H1 (cell line): ENCODE results near the gene MANF. TPM values are rescaled to one million over a fixed set of nuclear protein-coding genes. Genes with fewer than 3 reads are reported as not detected.

Source experiments
- CTCF ChIA-PET: fragments of 300-600 bp; sonication (Branson Sonifier 250); formaldehyde crosslinking; loops from one replicate; lab custom pipeline; 2021; ENCODE audit not compliant: partially characterized antibody; lab: Charles Lee
- POLR2A ChIA-PET: fragments of 300-600 bp; sonication (Branson Sonifier 250); formaldehyde crosslinking; loops from one replicate; lab custom pipeline; 2021; ENCODE audit warnings: inconsistent platforms; ENCODE audit not compliant: partially characterized antibody; lab: Charles Lee
- DNase-seq, 2 experiments: peaks; one replicate each; pipeline versions ENCODE4 v3.0.0 to v3.0.0-alpha.2; 2010 to 2022; ENCODE audit warnings: low spot score in 2 of 2, low read depth in 1 of 2, mixed read lengths in 1 of 2
- FAIRE-seq: peaks from 2 replicates; lab custom pipeline; 2011; peaks lifted over from hg19 to GRCh38; lab: Jason Lieb, UNC
- H2AFZ ChIP-seq: 2 replicates; pipeline ENCODE4 v1.8.1; 2012; ENCODE audit warnings: low read length, inconsistent platforms
- H2AK5ac ChIP-seq: 2 replicates; pipeline ENCODE4 v1.6.1; 2013; ENCODE audit warnings: low read depth, low read length
- H2BK120ac ChIP-seq: replicated peaks from 2 replicates; pipeline ENCODE3; 2013; ENCODE audit warnings: low read depth, low read length, inconsistent platforms
- H2BK12ac ChIP-seq: 2 replicates; pipeline ENCODE4 v1.6.1; 2013; ENCODE audit warnings: low read depth, low read length
- H2BK15ac ChIP-seq: 2 replicates; pipeline ENCODE4 v1.6.1; 2013; ENCODE audit warnings: low read length
- H2BK20ac ChIP-seq: 2 replicates; pipeline ENCODE4 v1.6.1; 2013; ENCODE audit warnings: low read length
- H2BK5ac ChIP-seq: 2 replicates; pipeline ENCODE4 v1.6.1; 2013; ENCODE audit warnings: low read depth, low read length
- H3K14ac ChIP-seq: 2 replicates; pipeline ENCODE4 v1.6.1; 2013; ENCODE audit warnings: inconsistent platforms; ENCODE audit not compliant: insufficient read length
- H3K18ac ChIP-seq: 2 replicates; pipeline ENCODE4 v1.6.1; 2013; ENCODE audit warnings: low read length; ENCODE audit errors: extremely low read depth
- H3K23ac ChIP-seq: 2 replicates; pipeline ENCODE4 v1.6.1; 2013; ENCODE audit warnings: inconsistent platforms; ENCODE audit not compliant: insufficient read length
- H3K23me2 ChIP-seq: 2 replicates; pipeline ENCODE4 v1.6.1; 2013; ENCODE audit warnings: low read depth, low read length
- H3K27ac ChIP-seq: 2 replicates; pipeline ENCODE4 v1.6.1; 2011; ENCODE audit warnings: low read depth, low read length, inconsistent platforms
- H3K27me3 ChIP-seq, 4 experiments: replicated peaks in 1 of 4; 1 replicate in 1 of 4; 2 replicates in 3 of 4; pipeline versions ENCODE4 v1.6.1 to v1.8.1; 2011 to 2013; ENCODE audit warnings: low read length in 3 of 4, mild to moderate bottlenecking in 3 of 4, inconsistent platforms in 2 of 4, mixed read lengths in 2 of 4, moderate library complexity in 1 of 4; ENCODE audit not compliant: control insufficient read depth in 3 of 4, insufficient read depth in 3 of 4; ENCODE audit errors: extremely low read depth in 1 of 4
- H3K36me3 ChIP-seq, 4 experiments: 2 replicates each; pipeline versions ENCODE4 v1.6.1 to v1.8.1; 2011 to 2013; ENCODE audit warnings: mild to moderate bottlenecking in 4 of 4, low read length in 3 of 4, moderate library complexity in 2 of 4, control low read depth in 1 of 4, inconsistent platforms in 1 of 4; ENCODE audit not compliant: insufficient read depth in 4 of 4, control insufficient read depth in 2 of 4
- H3K4ac ChIP-seq: replicated peaks from 2 replicates; pipeline ENCODE3; 2013; ENCODE audit warnings: low read length, low read depth, mixed read lengths, inconsistent platforms; ENCODE audit not compliant: insufficient read length
- H3K4me1 ChIP-seq, 4 experiments: replicated peaks in 1 of 4; 1 replicate in 1 of 4; 2 replicates in 3 of 4; pipeline versions ENCODE4 v1.6.1 to v1.8.1; 2011 to 2013; ENCODE audit warnings: low read length in 3 of 4, inconsistent platforms in 2 of 4, mixed read lengths in 1 of 4; ENCODE audit not compliant: insufficient read depth in 4 of 4, control insufficient read depth in 3 of 4
- H3K4me2 ChIP-seq, 2 experiments: 2 replicates each; pipeline versions ENCODE4 v1.6.1 to v1.8.1; 2011 to 2013; ENCODE audit warnings: low read depth in 2 of 2, low read length in 2 of 2, control low read depth in 1 of 2, inconsistent platforms in 1 of 2, mild to moderate bottlenecking in 1 of 2; ENCODE audit not compliant: insufficient read depth in 1 of 2
- H3K4me3 ChIP-seq, 4 experiments: fragments of 200-600, 300-600 bp in 1 of 4; sonication (generic), shearing (Covaris generic), sonication (Bioruptor Twin) in 1 of 4; 2 replicates each; pipeline versions ENCODE4 v1.5.1 to v1.8.1; 2011 to 2016; ENCODE audit warnings: low read length in 4 of 4, low read depth in 3 of 4, control low read depth in 2 of 4, inconsistent platforms in 2 of 4, mild to moderate bottlenecking in 2 of 4, mixed read lengths in 1 of 4, moderate library complexity in 1 of 4; ENCODE audit not compliant: insufficient read depth in 2 of 4; ENCODE audit errors: extremely low read depth in 1 of 4
- H3K56ac ChIP-seq: replicated peaks from 2 replicates; pipeline ENCODE3; 2013; ENCODE audit warnings: low read depth, mild to moderate bottlenecking, mixed read lengths, low read length, inconsistent platforms; ENCODE audit not compliant: insufficient read length
- H3K79me1 ChIP-seq: 2 replicates; pipeline ENCODE4 v1.6.1; 2013; ENCODE audit warnings: low read depth, low read length, control low read depth
- H3K79me2 ChIP-seq, 2 experiments: 2 replicates each; pipeline versions ENCODE4 v1.6.1 to v1.8.1; 2012 to 2013; ENCODE audit warnings: low read length in 2 of 2, mild to moderate bottlenecking in 2 of 2, inconsistent platforms in 1 of 2; ENCODE audit not compliant: insufficient read depth in 2 of 2, control insufficient read depth in 1 of 2
- H3K9ac ChIP-seq, 4 experiments: replicated peaks in 1 of 4; 1 replicate in 1 of 4; 2 replicates in 3 of 4; pipeline versions ENCODE4 v1.6.1 to v1.8.1; 2011 to 2013; ENCODE audit warnings: low read depth in 3 of 4, low read length in 3 of 4, control low read depth in 2 of 4, mild to moderate bottlenecking in 2 of 4, moderate library complexity in 2 of 4, inconsistent platforms in 1 of 4; ENCODE audit errors: extremely low read depth in 1 of 4
- H3K9me3 ChIP-seq, 2 experiments: 2 replicates each; pipeline versions ENCODE4 v1.6.1 to v1.8.1; 2012 to 2013; ENCODE audit warnings: mild to moderate bottlenecking in 2 of 2, moderate library complexity in 2 of 2, control low read depth in 1 of 2, inconsistent platforms in 1 of 2, low read depth in 1 of 2, low read length in 1 of 2, mixed read lengths in 1 of 2; ENCODE audit not compliant: insufficient read depth in 2 of 2
- H4K20me1 ChIP-seq, 2 experiments: replicated peaks in 1 of 2; 2 replicates each; pipeline versions ENCODE3 to v1.8.1; 2011 to 2013; ENCODE audit warnings: inconsistent platforms in 2 of 2, low read length in 2 of 2, mild to moderate bottlenecking in 1 of 2; ENCODE audit not compliant: insufficient read depth in 2 of 2, control insufficient read depth in 1 of 2
- H4K5ac ChIP-seq: 2 replicates; pipeline ENCODE4 v1.6.1; 2013; ENCODE audit warnings: low read length, low read depth, mixed read lengths, inconsistent platforms; ENCODE audit not compliant: insufficient read length
- H4K8ac ChIP-seq: 2 replicates; pipeline ENCODE4 v1.8.0; 2013; ENCODE audit warnings: mild to moderate bottlenecking, moderate library complexity, low read length, inconsistent platforms; ENCODE audit not compliant: insufficient read depth; ENCODE audit errors: extremely low read depth
- H4K91ac ChIP-seq: replicated peaks from 2 replicates; pipeline ENCODE3; 2013; ENCODE audit warnings: low read length, mixed read lengths, inconsistent platforms; ENCODE audit not compliant: insufficient read length
- CHD1 ChIP-seq: IDR thresholded peaks from 2 replicates; pipeline ENCODE4 v1.6.1; 2012; ENCODE audit warnings: low read depth, low read length, improper control_type of control experiment
- CHD2 ChIP-seq: IDR thresholded peaks from 2 replicates; pipeline ENCODE4 v1.6.1; 2012; ENCODE audit warnings: low read length, improper control_type of control experiment
- EGR1 ChIP-seq: IDR thresholded peaks from 2 replicates; pipeline ENCODE4 v1.6.1; 2011; ENCODE audit warnings: low read depth, low read length, borderline replicate concordance
- HDAC6 ChIP-seq: IDR thresholded peaks from one replicate; pipeline ENCODE4 v1.7.1; 2012; ENCODE audit warnings: low read depth, mild to moderate bottlenecking, inconsistent platforms, low read length, moderate library complexity
- KDM5A ChIP-seq: fragments of 200-600 bp; IDR thresholded peaks from 2 replicates; pipeline ENCODE4 v1.7.1; 2012; ENCODE audit warnings: mild to moderate bottlenecking, low read length, inconsistent platforms, mixed read lengths
- MAFK ChIP-seq: IDR thresholded peaks from 2 replicates; pipeline ENCODE4 v1.6.1; 2012; ENCODE audit warnings: low read depth, mild to moderate bottlenecking, improper control_type of control experiment, low read length
- NANOG ChIP-seq: IDR thresholded peaks from 2 replicates; pipeline ENCODE4 v1.6.1; 2011; ENCODE audit warnings: low read length, low read depth, mild to moderate bottlenecking, inconsistent platforms; ENCODE audit not compliant: insufficient read depth, poor library complexity, severe bottlenecking
- NRF1 ChIP-seq: IDR thresholded peaks from 2 replicates; pipeline ENCODE4 v1.6.1; 2011; ENCODE audit warnings: mild to moderate bottlenecking, low read depth, low read length, improper control_type of control experiment
- PHF8 ChIP-seq: fragments of 200-600 bp; sonication (generic); conservative IDR thresholded peaks from 2 replicates; pipeline ENCODE4 v1.7.1; 2012; ENCODE audit warnings: low read depth, mild to moderate bottlenecking, inconsistent platforms, low read length, moderate library complexity
- SIRT6 ChIP-seq: IDR thresholded peaks from one replicate; pipeline ENCODE4 v1.7.1; 2012; ENCODE audit warnings: low read length, inconsistent platforms
- SIX5 ChIP-seq: IDR thresholded peaks from 2 replicates; pipeline ENCODE4 v1.6.1; 2011; ENCODE audit warnings: mild to moderate bottlenecking, low read depth, low read length
- SP2 ChIP-seq: IDR thresholded peaks from 2 replicates; pipeline ENCODE4 v1.6.1; 2012; ENCODE audit warnings: mild to moderate bottlenecking, low read length, inconsistent platforms
- WGBS, 2 experiments: shearing (Covaris generic) in 1 of 2; methylation state at CpG; one replicate each; pipeline versions ENCODE4 v1.1.6 to v1.1.7; 2013 to 2015; ENCODE audit warnings: low lambda C conversion rate in 2 of 2, mixed read lengths in 2 of 2, inconsistent platforms in 1 of 2, low coverage in 1 of 2, missing lambda C conversion rate in 1 of 2; ENCODE audit not compliant: insufficient replicate concordance in 2 of 2, insufficient coverage in 1 of 2, insufficient read length in 1 of 2; ENCODE audit errors: extremely low coverage in 1 of 2, missing lambda C conversion rate in 1 of 2; 5-methylcytosine and 5-hydroxymethylcytosine counted together
- polyA plus RNA-seq, 7 experiments: library from polyadenylated mRNA; depleted of rRNA in 3 of 7; stranded (reverse) in 5 of 7; unstranded in 2 of 7; fragments of >200 nt in 5 of 7; fragments of 200-250 nt in 2 of 7; gene quantifications; 1 replicate in 5 of 7; 2 replicates in 1 of 7; 4 replicates in 1 of 7; pipeline versions ENCODE4 v1.2.1 to v1.2.3, GENCODE V29; 2011 to 2013; ENCODE audit warnings: missing spikeins in 2 of 7, mixed read lengths in 2 of 7
- total RNA-seq: library from RNA; stranded (reverse); fragmentation: NEBNext Ultra II Directional; extraction: Animal tissue kit (Norgen Biotek cat#: 25700); gene quantifications from 2 replicates; pipeline ENCODE4 v1.2.1, GENCODE V29; 2021
- TF ChIP-seq, protein P1 (sequence below): IDR thresholded peaks from 2 replicates; pipeline ENCODE4 v1.6.1; 2012; ENCODE audit warnings: inconsistent platforms

The MANF gene
- total and polyA plus RNA-seq, 2 of the 8 experiments (the other 6 are each of a cell fraction or from before 2014, with no cell fraction given): 37.5 to 159 TPM

- Histone ChIP-seq H3K27me3 (no peaks in the 10 kb centered on the region), H3K79me2 (no peaks in the 10 kb centered on the region; a peak in 1 of 4 replicates), H2AK5ac (no peak overlapping the region), H3K23me2 (no peaks in the 10 kb centered on the region), H2BK20ac (no peak overlapping the region), H3K56ac (no peak overlapping the region), H3K79me1 (no peaks in the 10 kb centered on the region), H2BK15ac (no peak overlapping the region), H4K8ac (no peak overlapping the region), H3K36me3 (peaks cover 0 to 4% (median 0%) of the 10 kb centered on the region in 4 experiments; a peak in 2 of 8 replicates), H2BK5ac (no peak overlapping the region), H3K18ac (no peak overlapping the region), H2AFZ (no peak overlapping the region), H3K4me3 (no peak overlapping the region), H3K4me2 (no peak overlapping the region), H2BK12ac (no peak overlapping the region), H3K14ac (no peak overlapping the region), H4K5ac (no peak overlapping the region), H3K23ac (no peak overlapping the region), H3K4me1 (peaks cover 2 to 5% (median 3%) of the 10 kb centered on the region in 4 experiments; a peak in 5 of 7 replicates), H3K9ac (no peak overlapping the region), H4K20me1 (no peaks in the 10 kb centered on the region), H2BK120ac (no peak overlapping the region), H3K27ac (no peak overlapping the region), H3K9me3 (no peaks in the 10 kb centered on the region), H4K91ac (no peak overlapping the region), H3K4ac (no peak overlapping the region)
- ChIA-PET POLR2A (interaction anchor here (0.6 kb wide), 1 partner anchor 10 kb away, joined by 4 read pairs; no protein-coding TSS in a partner anchor), CTCF (interaction anchor here (0.9 to 1.7 kb wide), 5 partner anchors 9 to 244 kb away, joined by 3 to 7 read pairs (median 5); no protein-coding TSS in a partner anchor)
- no peak for FAIRE-seq
- DNase-seq: peak in 1 of 2 experiments; percentile 26
- WGBS, 2 experiments: 92% methylated on average over 7 of the region's 7 CpGs; no CpG with 5 or more reads in 1 of the 2 experiments
- no peak for TF ChIP-seq MAFK
- no peak for TF ChIP-seq NANOG
- TF ChIP-seq CHD2: no peak
- TF ChIP-seq PHF8: no peak
- no peak for TF ChIP-seq KDM5A
- TF ChIP-seq SIRT6: no peak
- no peak for TF ChIP-seq EGR1
- TF ChIP-seq, protein P1, sequence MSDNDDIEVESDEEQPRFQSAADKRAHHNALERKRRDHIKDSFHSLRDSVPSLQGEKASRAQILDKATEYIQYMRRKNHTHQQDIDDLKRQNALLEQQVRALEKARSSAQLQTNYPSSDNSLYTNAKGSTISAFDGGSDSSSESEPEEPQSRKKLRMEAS: no peak
- TF ChIP-seq NRF1: no peak
- TF ChIP-seq SP2: no peak
- no peak for TF ChIP-seq CHD1
- no peak for TF ChIP-seq HDAC6
- TF ChIP-seq SIX5: no peak
These were observed 41.0 kb upstream of the MANF start for GRCh38 chr3:51343918-51344687.
